ENCODE results near the gene OSBPL1A. TPM values are rescaled to one million over a fixed set of nuclear protein-coding genes. Genes with fewer than 3 reads are reported as not detected.
"Not testable (repeated sequence)": the region's sequence is repeated elsewhere in the genome, so short reads cannot be mapped to it uniquely, and the experiment has no call there.

OSBPL1A gene
- total RNA-seq, 3 donors from 2014 or later, result 1.3 to 2.7 (median 2.2) TPM

DNA sequence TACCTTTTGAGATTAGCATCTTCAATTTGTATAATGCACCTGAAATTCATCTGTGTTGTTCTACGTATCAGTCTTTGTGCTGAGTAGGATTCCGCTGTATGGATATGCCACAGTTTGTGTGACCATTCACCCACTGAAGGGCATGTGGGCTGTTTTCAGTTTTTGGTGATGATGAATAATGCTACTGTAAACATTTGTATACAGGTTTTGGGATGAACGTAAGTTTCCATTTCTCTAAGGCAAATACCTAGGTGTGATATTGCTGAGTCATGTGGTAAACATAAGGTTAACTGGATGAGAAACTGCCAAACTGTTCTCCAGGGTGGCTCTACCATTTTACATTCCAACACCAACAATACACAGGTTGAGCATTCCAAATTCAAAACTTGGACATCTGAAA, 223.6 kb downstream of the OSBPL1A start:
- H3K4me3 Mint-ChIP-seq, result no peak overlapping the region
- ATAC-seq, result no peak
- peaks cover 6% of the 10 kb centered on the region for H3K4me1 Mint-ChIP-seq (ENCODE audit: low read depth)
- no peak for DNase-seq
- peaks cover 3% of the 10 kb centered on the region for H3K27me3 Mint-ChIP-seq (ENCODE audit: low read depth)
- no peaks in the 10 kb centered on the region for H3K36me3 Mint-ChIP-seq (ENCODE audit: insufficient read depth)
- H3K9me3 Mint-ChIP-seq, result no peaks in the 10 kb centered on the region

DNA sequence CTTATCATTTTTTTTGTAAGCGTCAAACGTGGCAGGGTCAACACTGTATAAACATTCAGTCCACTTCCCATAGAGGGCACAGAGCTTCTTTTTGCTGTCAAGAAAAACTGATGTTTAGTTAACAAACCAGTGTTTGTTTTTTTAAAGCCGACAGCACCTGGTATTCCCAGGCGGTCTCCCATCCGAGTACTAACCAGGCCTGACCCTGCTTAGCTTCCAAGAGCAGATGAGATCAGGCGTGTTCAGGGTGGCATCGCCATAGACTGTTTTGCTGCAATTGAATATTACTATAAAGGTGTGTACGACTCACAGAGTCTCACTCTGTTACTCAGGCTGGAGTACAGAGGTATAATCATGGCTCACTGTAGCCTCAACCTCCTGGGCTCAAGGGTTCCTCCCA, 227.3 kb downstream of the OSBPL1A start:
- no peak for DNase-seq
- H3K27me3 Mint-ChIP-seq (ENCODE audit: low read depth), result peaks cover 3% of the 10 kb centered on the region
- no peak overlapping the region for H3K4me3 Mint-ChIP-seq
- no peak for ATAC-seq
- H3K9me3 Mint-ChIP-seq, result no peaks in the 10 kb centered on the region
- H3K36me3 Mint-ChIP-seq (ENCODE audit: insufficient read depth), result peaks cover 2% of the 10 kb centered on the region
- H3K4me1 Mint-ChIP-seq (ENCODE audit: low read depth), result peaks cover 3% of the 10 kb centered on the region

- no peaks in the 10 kb centered on the region for H3K27me3 Mint-ChIP-seq (ENCODE audit: low read depth)
- no peaks in the 10 kb centered on the region for H3K9me3 Mint-ChIP-seq
- ATAC-seq, result no peak
- H3K36me3 Mint-ChIP-seq (ENCODE audit: insufficient read depth), result peaks cover 7% of the 10 kb centered on the region
- H3K4me1 Mint-ChIP-seq (ENCODE audit: low read depth), result no peaks in the 10 kb centered on the region
- no peak overlapping the region for H3K4me3 Mint-ChIP-seq
- no peak for DNase-seq
These were observed 229.1 kb downstream of the OSBPL1A start for GRCh38 chr18:24168496-24168895.

DNA sequence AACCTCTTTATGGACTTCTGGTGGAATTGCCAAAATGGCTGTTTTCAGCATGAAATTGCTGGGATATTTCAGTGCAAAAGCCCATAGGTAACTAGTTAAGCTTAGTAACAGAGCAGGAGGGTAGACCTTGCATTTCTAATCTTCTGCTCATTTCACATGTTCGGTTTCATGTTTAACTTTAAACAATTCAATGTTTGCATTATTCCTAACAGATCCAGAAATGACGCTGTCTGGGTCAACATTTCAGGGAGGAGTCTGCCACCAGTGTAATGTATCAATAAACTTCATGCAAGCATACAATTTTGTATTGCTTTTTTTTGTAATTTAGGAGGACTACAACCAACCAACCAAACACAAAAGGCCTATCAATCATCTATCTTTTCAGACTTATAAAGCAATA, 236.3 kb downstream of the OSBPL1A start:
- Mint-ChIP-seq H3K27me3 (ENCODE audit: low read depth) (no peaks in the 10 kb centered on the region), H3K4me3 (no peak overlapping the region), H3K9me3 (no peaks in the 10 kb centered on the region), H3K4me1 (ENCODE audit: low read depth) (no peaks in the 10 kb centered on the region), H3K36me3 (ENCODE audit: insufficient read depth) (peaks cover 10% of the 10 kb centered on the region)
- DNase-seq (no peak), ATAC-seq (no peak)

- DNase-seq (no peak), ATAC-seq (no peak)
- Mint-ChIP-seq H3K4me3 (no peak overlapping the region), H3K9me3 (no peaks in the 10 kb centered on the region), H3K27me3 (ENCODE audit: low read depth) (no peaks in the 10 kb centered on the region), H3K36me3 (ENCODE audit: insufficient read depth) (peaks cover 5% of the 10 kb centered on the region), H3K4me1 (ENCODE audit: low read depth) (no peaks in the 10 kb centered on the region)
These were observed 237.5 kb downstream of the OSBPL1A start for GRCh38 chr18:24160086-24160485.

DNA sequence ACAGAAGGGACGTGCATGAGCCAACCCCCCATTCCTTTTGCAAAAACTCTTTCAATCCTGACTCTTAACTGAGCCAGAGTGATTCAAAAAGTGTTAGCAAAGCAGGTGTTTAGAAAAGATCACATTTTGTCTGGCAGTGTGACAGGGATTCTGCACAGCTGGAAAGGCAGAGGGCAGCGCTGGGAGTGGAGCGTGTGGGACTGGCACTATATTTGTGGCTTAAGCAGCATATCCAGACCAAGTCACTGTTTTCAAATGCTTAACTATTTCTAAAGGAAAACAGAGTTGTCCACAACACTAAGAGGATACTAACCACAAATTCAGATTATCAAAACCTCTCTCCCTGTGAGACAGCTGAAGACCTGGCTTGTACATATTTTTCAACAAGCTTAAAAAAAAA, 239.8 kb downstream of the OSBPL1A start:
- H3K36me3 Mint-ChIP-seq (ENCODE audit: insufficient read depth), result peaks cover 3% of the 10 kb centered on the region
- DNase-seq (no peak), ATAC-seq (no peak)
- H3K4me1 Mint-ChIP-seq (ENCODE audit: low read depth), result no peaks in the 10 kb centered on the region
- H3K4me3 Mint-ChIP-seq, result no peak overlapping the region
- no peaks in the 10 kb centered on the region for H3K27me3 Mint-ChIP-seq (ENCODE audit: low read depth)
- H3K9me3 Mint-ChIP-seq, result no peaks in the 10 kb centered on the region

DNA sequence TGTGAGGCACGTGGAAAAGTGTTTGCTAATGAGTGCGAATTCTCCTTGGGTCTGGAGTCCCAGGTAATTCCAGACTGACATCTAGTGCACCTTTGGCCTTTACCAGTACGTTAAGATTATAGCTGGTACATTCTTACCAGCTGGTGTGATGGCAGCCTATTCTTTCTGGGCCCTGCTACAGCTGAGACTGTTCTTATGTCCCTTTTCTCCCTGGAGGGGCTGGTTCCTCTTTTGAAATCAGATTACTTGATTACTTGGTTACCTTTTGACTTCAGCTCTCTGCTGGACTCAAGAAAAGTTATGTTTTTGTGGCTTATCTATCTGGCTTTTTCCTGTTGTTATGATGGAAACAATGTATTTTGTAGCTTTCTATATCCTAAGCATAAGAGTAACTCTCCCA, 244.2 kb downstream of the OSBPL1A start:
- DNase-seq (no peak), ATAC-seq (no peak)
- no peaks in the 10 kb centered on the region for H3K9me3 Mint-ChIP-seq
- no peaks in the 10 kb centered on the region for H3K4me1 Mint-ChIP-seq (ENCODE audit: low read depth)
- no peak overlapping the region for H3K4me3 Mint-ChIP-seq
- no peaks in the 10 kb centered on the region for H3K36me3 Mint-ChIP-seq (ENCODE audit: insufficient read depth)
- H3K27me3 Mint-ChIP-seq (ENCODE audit: low read depth), result no peaks in the 10 kb centered on the region

- H3K9me3 Mint-ChIP-seq; H3K4me1 Mint-ChIP-seq (ENCODE audit: low read depth); H3K27me3 Mint-ChIP-seq (ENCODE audit: low read depth); H3K36me3 Mint-ChIP-seq (ENCODE audit: insufficient read depth); H3K4me3 Mint-ChIP-seq; ATAC-seq; DNase-seq: not testable (repeated sequence)
These were observed 248.0 kb downstream of the OSBPL1A start for GRCh38 chr18:24149591-24149990.

GRCh38 chr18:24142376-24142775, 255.2 kb downstream of the OSBPL1A start:
- Mint-ChIP-seq H3K9me3 (no peaks in the 10 kb centered on the region), H3K27me3 (ENCODE audit: low read depth) (peaks cover 21% of the 10 kb centered on the region), H3K36me3 (ENCODE audit: insufficient read depth) (no peaks in the 10 kb centered on the region), H3K4me3 (no peak overlapping the region), H3K4me1 (ENCODE audit: low read depth) (peaks cover 15% of the 10 kb centered on the region)
- ATAC-seq, result no peak
- DNase-seq, result no peak

- Mint-ChIP-seq H3K4me3 (no peak overlapping the region), H3K36me3 (ENCODE audit: insufficient read depth) (no peaks in the 10 kb centered on the region), H3K4me1 (ENCODE audit: low read depth) (peaks cover 24% of the 10 kb centered on the region), H3K27me3 (ENCODE audit: low read depth) (peaks cover 21% of the 10 kb centered on the region), H3K9me3 (no peaks in the 10 kb centered on the region)
- no peak for ATAC-seq
- no peak for DNase-seq
These were observed 256.9 kb downstream of the OSBPL1A start for GRCh38 chr18:24140697-24141096.

DNA sequence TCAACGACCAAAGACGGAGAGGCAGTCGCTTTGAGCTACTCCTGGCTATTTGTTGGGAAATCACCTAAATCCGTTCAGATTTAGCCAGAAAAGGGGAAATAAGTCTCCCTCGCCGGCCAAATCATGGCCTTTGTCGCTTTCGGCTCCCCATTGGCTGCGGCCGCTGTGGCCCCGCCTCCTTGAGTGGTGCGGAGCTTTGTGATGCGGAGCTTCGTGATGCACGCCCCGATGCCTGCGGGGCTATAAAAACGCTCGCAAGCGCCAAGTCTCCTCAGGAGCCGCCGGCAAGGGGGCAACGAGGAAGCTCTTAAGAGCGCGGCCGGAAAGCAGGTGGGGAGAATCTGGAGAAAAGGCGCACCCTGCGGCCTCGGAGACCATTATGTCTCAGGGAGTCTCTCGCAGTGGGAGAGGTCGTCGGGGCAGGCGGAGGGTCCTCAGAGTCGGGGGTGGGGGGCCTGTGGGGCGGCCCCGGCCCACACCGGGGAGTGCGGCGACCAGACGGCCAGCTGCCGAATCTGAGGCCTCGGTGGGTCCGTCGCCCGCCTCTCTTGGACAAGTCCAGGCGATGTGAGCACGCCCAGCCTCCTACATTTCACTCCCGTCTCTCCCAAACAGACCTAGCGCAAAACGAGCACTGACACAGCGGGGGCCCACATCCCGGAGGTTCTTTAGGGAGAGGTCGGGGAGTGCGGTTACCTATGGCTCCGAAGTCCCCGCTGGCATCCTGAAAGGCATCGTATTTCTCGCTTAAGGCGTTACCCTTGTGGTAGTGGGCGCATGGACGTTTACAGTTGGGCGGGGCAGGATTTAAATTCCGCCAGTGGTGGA, 258.6 kb downstream of the OSBPL1A start, which contains the start of gene CABYR:
CABYR (plus strand) TSS at position 274 of the 828 bp plus-strand sequence. CDS start 4,053 bp downstream, outside the sequence.
- Mint-ChIP-seq H3K4me1 (ENCODE audit: low read depth) (peaks cover 24% of the 10 kb centered on the region), H3K27me3 (ENCODE audit: low read depth) (peaks cover 14% of the 10 kb centered on the region), H3K4me3 (peak within 1 kb of the TSS; percentile 87), H3K36me3 (ENCODE audit: insufficient read depth) (peaks cover under 1% of the 10 kb centered on the region), H3K9me3 (no peaks in the 10 kb centered on the region)
- DNase-seq, result peak; percentile 65
- peak; percentile 99 to 100 for ATAC-seq

GRCh38 chr18:24138409-24138788, 259.2 kb downstream of the OSBPL1A start:
- H3K4me1 Mint-ChIP-seq (ENCODE audit: low read depth), result peaks cover 24% of the 10 kb centered on the region
- H3K4me3 Mint-ChIP-seq, result peak overlapping the region; percentile 87
- DNase-seq (no peak), ATAC-seq (peak in 1 of 2 donors; percentile 9)
- H3K9me3 Mint-ChIP-seq, result no peaks in the 10 kb centered on the region
- peaks cover 13% of the 10 kb centered on the region for H3K27me3 Mint-ChIP-seq (ENCODE audit: low read depth)
- H3K36me3 Mint-ChIP-seq (ENCODE audit: insufficient read depth), result peaks cover 3% of the 10 kb centered on the region

GRCh38 chr18:24136967-24137373, 260.7 kb downstream of the OSBPL1A start:
- H3K27me3 Mint-ChIP-seq (ENCODE audit: low read depth), result peaks cover 13% of the 10 kb centered on the region
- H3K36me3 Mint-ChIP-seq (ENCODE audit: insufficient read depth), result peaks cover 10% of the 10 kb centered on the region
- no peaks in the 10 kb centered on the region for H3K9me3 Mint-ChIP-seq
- peaks cover 24% of the 10 kb centered on the region for H3K4me1 Mint-ChIP-seq (ENCODE audit: low read depth)
- ATAC-seq, result no peak
- no peak for DNase-seq
- H3K4me3 Mint-ChIP-seq, result no peak overlapping the region

- no peak for DNase-seq
- H3K36me3 Mint-ChIP-seq (ENCODE audit: insufficient read depth), result peaks cover 35% of the 10 kb centered on the region
- no peak overlapping the region for H3K4me3 Mint-ChIP-seq
- H3K4me1 Mint-ChIP-seq (ENCODE audit: low read depth), result peaks cover 1% of the 10 kb centered on the region
- H3K27me3 Mint-ChIP-seq (ENCODE audit: low read depth), result no peaks in the 10 kb centered on the region
- no peak for ATAC-seq
- no peaks in the 10 kb centered on the region for H3K9me3 Mint-ChIP-seq
These were observed 267.1 kb downstream of the OSBPL1A start for GRCh38 chr18:24130494-24130893.

DNA sequence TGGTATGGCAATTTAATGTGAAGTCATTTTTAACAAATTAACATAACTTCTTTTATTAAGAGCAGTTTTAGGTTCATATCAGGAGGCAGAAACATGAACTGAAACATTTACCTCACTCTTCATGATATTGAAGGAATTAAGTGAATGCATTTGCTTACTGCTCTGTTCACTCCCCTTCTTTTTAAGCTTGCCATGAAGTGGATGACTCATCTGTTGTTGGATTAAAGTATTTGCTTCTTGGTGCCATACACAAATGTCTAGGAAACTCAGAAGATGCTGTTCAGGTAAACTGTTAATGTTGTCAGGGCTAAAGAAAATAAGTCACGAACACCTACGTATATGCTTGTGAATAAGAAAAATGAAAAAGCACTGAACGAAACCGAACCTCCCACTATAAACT, 268.9 kb downstream of the OSBPL1A start:
- no peak for ATAC-seq
- H3K36me3 Mint-ChIP-seq (ENCODE audit: insufficient read depth), result peaks cover 41% of the 10 kb centered on the region
- H3K9me3 Mint-ChIP-seq, result no peaks in the 10 kb centered on the region
- no peak for DNase-seq
- H3K4me1 Mint-ChIP-seq (ENCODE audit: low read depth), result peaks cover 1% of the 10 kb centered on the region
- no peak overlapping the region for H3K4me3 Mint-ChIP-seq
- H3K27me3 Mint-ChIP-seq (ENCODE audit: low read depth), result no peaks in the 10 kb centered on the region

All from activated T-cell treated with anti-CD3 and anti-CD28 coated beads, Interleukin-2, amount 50 U/mL, for 4 hours (primary cell).